Activated CD4-positive, CD25-positive, alpha-beta regulatory T cell treated with anti-CD3 and anti-CD28 coated beads, Interleukin-2, amount 50 U/mL, for 72 hours (primary cell): Measurements from ENCODE around the gene UGT2B11.
"Not testable (repeated sequence)": the region's sequence is repeated elsewhere in the genome, so short reads cannot be mapped to it uniquely, and the experiment has no call there.

Source experiments
- DNase-seq: peaks from one replicate; pipeline ENCODE4 v3.0.0; 2021

Gene UGT2B11

DNA sequence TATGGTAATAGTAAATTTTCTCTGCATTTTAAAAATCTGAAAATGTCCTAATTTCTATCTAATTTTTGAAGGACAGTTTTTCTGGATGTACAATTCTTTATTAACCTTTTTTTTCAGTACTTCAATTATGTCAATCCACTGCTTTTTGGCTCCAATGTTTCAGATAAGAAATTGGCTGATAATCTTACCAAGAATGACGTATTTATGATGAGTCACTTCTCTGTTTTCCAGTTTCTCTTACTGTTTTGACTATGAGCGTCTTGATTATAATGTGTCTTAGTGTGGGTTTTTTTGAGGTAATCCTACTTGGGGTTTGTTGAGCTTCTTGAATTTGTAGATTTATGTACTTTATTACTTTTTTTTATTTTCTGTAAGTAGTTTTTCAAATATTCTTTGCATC is 47.2 kb downstream of the UGT2B11 start:
- no peak for DNase-seq

DNA sequence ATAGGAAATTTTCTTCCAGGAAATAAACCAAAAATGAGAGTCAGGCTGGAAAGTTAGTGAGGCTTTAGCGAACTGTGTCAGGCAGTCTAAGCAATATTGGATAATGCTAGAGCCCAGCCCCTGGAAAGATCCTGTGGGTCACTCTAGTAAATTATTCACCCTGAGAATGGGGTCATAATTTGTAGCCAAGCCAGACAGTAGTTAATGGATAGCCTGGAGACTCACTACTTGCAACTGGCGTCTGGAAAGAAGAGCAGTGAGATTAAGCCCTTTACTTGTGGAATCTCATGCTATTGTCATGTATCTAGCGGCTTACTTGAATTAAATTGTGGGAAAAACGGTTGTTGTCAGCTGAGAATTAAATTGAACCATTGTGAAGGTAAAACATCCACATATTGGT is 48.2 kb downstream of the UGT2B11 start:
- DNase-seq, result not testable (repeated sequence)

DNA sequence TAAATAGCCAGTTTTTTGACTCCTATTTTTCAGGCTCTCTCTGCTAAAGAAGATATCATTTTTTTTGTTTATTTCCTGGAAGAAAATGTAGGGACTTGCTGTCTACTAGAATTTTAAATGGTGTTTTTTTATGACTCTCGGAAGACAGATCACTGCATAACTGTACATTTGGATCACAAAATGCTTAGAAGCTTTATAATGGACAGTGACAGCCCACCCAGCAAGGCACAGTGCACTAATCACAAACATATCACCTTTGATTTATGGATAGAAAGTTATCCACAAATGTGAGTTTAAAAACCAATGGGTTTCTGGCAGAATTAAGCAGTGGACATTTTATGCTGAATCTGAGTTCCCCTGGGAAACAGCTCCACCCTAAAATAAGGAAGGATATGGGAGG is 48.8 kb downstream of the UGT2B11 start:
- not testable (repeated sequence) for DNase-seq

DNA sequence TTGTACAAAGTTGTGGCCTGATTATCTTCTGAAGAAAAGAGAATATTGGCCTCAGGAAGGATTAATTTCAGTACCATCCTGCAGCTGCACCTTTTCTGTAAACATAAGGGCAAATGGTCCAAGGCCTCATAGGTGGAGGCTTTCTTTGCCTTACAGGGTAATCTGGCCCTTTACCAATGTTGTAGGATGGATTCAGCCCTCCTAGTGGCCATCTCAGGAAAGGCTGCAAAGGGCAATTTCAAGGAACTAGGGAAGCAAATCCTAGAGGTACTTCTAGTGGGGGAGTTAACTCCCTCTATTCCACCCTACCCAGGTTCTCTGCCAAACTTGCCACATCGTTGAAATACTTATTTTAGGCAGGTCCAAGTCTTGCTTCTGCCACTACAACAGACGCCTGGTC is 57.6 kb downstream of the UGT2B11 start:
- DNase-seq, result no peak

DNA sequence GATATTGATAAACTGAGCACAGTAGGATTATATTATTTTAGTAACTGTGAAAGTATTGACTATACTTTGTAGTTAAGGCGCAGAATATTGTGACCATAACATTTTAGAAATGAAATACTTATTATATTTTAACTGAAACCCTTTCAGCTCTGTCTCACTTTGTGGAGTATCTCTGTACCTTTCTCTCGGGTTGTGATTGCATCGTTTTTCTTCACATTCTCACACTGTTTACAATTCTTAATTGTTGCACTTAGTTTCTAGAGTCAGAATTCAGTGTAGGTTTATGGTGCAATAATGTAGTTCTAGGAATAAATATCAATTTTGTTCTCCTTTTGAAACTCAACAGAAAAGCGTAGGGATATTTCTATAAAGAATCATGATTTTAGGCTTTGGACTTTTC is 60.5 kb downstream of the UGT2B11 start:
- no peak for DNase-seq
